Mucosa of descending colon (tissue), 3 donors: ENCODE data around the gene ANKRD11. TPM values are rescaled to one million over a fixed set of nuclear protein-coding genes. Genes with fewer than 3 reads are reported as not detected.

Source experiments
- ATAC-seq: fragments of 200-7000 bp; cut with Tn5 transposase; one replicate; pipeline ENCODE4 v1.9.1; 2020; ENCODE audit warnings: mild to moderate bottlenecking, moderate library complexity
- DNase-seq, 3 donors: peaks; one replicate each; pipeline ENCODE4 v3.0.0-alpha.2; 2020
- H3K36me3 ChIP-seq: fragments of 200-600 bp; one replicate; pipeline ENCODE4 v1.8.0; 2021; ENCODE audit warnings: low read depth, mild to moderate bottlenecking
- H3K4me1 ChIP-seq: fragments of 200-600 bp; one replicate; pipeline ENCODE4 v1.8.0; 2021; ENCODE audit warnings: low read depth, mild to moderate bottlenecking
- H3K4me3 ChIP-seq: fragments of 200-600 bp; one replicate; pipeline ENCODE4 v1.8.0; 2021; ENCODE audit warnings: mild to moderate bottlenecking
- H3K9me3 ChIP-seq: fragments of 200-600 bp; one replicate; pipeline ENCODE4 v1.8.0; 2021; ENCODE audit warnings: mild to moderate bottlenecking
- CTCF ChIP-seq: fragments of 200-600 bp; IDR thresholded peaks from one replicate; pipeline ENCODE4 v1.8.0; 2022; ENCODE audit warnings: antibody characterized with exemption, mild to moderate bottlenecking
- intact Hi-C, 2 donors: fragments of 100-400 bp; cut with DNase I in 1 of 2; cut with micrococcal nuclease in 1 of 2; formaldehyde crosslinking; loops; one replicate each; pipeline versions ENCODE4 v1.11.0 to v1.11.1; 2022; cut with DNase I, micrococcal nuclease
- long read RNA-seq, 2 donors: library from polyadenylated mRNA; unstranded; transcript quantifications; one replicate each; pipeline ENCODE4 v2.0.0, GENCODE V29; 2019 to 2021
- total RNA-seq, 3 donors: library from RNA; stranded (reverse); fragmentation: NEBNext Ultra II Directional in 2 of 3; extraction: Animal tissue kit (Norgen Biotek cat#: 25700) in 2 of 3; gene quantifications; one replicate each; pipeline versions ENCODE4 v1.2.1 to v1.2.4, GENCODE V29; 2021 to 2023
- donor health status: DM: no; HTN: no; CAD: no; lungs with moderate emphysema.
- donor health status: DM: no; HTN: no; CAD: no.
- donor health status: DM: no; HTN: yes; CAD: no.

ANKRD11 gene
- total RNA-seq, result 100 to 1,000 TPM; 125 to 127 (median 127) TPM
- long read RNA-seq, donor 1, partial matches to known transcripts, result 42 of 88 reads
- long read RNA-seq, donor 1, other reads (novel, unspliced or antisense), result 43 of 88 reads
- long read RNA-seq, donor 2, partial matches to known transcripts, result 3 of 14 reads
- long read RNA-seq, donor 2, other reads (novel, unspliced or antisense), result 10 of 14 reads

- TF ChIP-seq CTCF, result peak; percentile 16
- intact Hi-C loops, result no loop called here
- Histone ChIP-seq H3K9me3 (peaks cover 2% of the 10 kb centered on the region), H3K4me1 (peaks cover 23% of the 10 kb centered on the region), H3K36me3 (peaks cover 4% of the 10 kb centered on the region), H3K4me3 (peak within 1 kb of the TSS; percentile 84)
- DNase-seq (peak; percentile 97 to 100 (median 98)), ATAC-seq (peak; percentile 94)
These were observed at the start of gene ANKRD11 for GRCh38 chr16:89490439-89491237. Gene ANKRD11 (minus strand): TSS chr16:89490561. CDS start chr16:89317019, 173,542 bp downstream.

- H3K4me3 ChIP-seq, result no peak overlapping the region
- no peak for TF ChIP-seq CTCF
- H3K9me3 ChIP-seq, result no peaks in the 10 kb centered on the region
- ATAC-seq, result no peak
- intact Hi-C loops, result no loop called here
- no peak for DNase-seq
- peaks cover 7% of the 10 kb centered on the region for H3K4me1 ChIP-seq
- H3K36me3 ChIP-seq, result peaks cover 4% of the 10 kb centered on the region
These were observed 47.9 kb upstream of the ANKRD11 start for GRCh38 chr16:89538286-89538685.

DNA sequence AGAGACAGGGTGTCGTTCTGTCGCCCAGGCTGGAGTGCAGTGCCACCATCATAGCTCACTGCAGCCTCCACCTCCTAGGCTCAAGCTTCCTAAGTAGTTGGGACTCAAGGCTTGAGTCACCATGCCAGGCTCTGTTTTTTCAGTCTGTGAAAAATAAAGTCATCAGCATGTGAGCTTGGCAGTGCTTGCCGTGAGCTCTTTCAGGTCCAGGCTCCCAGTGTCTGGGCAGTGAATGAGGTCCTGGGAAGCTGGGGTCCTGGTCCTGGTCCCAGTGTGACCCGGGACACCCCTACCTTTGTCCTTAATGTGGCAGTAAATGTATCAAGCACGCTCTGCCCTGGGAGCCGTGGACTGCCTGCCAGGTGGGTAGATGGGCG, 47.2 kb upstream of the ANKRD11 start:
- no peaks in the 10 kb centered on the region for H3K9me3 ChIP-seq
- TF ChIP-seq CTCF, result no peak
- intact Hi-C loops, result no loop called here
- peaks cover 7% of the 10 kb centered on the region for H3K4me1 ChIP-seq
- ATAC-seq (no peak), DNase-seq (no peak)
- H3K36me3 ChIP-seq, result peaks cover 4% of the 10 kb centered on the region
- no peak overlapping the region for H3K4me3 ChIP-seq

DNA sequence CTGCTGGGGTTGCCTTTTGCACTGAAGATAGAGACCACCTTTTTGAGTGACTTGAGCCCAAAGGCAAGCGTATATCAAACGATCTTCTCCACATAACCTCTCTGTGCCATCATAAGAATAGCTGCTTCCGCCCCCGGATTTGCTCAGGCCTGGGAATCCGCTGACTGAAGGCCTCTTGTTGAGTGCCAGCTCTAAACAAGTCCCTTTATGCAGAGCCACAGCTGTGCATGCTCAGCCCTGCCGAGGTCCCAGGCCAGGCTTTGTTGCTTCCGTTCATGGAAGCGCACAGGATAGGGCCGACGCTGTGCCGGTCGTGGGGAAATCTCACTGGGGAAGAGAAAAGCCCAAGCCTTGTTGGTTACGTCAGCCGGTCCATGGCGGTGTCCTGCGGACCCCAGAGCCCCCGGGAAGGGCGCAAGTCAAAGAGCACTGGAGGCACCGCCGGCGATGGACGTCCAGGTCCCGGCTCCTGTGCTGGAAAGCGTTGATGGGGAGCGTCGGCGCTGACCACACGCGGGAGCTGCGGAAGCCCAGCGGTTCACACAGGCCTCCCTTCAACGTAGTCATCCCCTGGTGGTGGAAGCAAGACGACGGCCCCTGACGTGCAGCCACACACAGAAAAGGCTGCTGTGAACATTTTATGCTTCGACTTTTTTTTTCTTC, 46.7 kb upstream of the ANKRD11 start:
- Histone ChIP-seq H3K4me3 (no peak overlapping the region), H3K36me3 (peaks cover 4% of the 10 kb centered on the region), H3K4me1 (peaks cover 7% of the 10 kb centered on the region), H3K9me3 (no peaks in the 10 kb centered on the region)
- ATAC-seq, result no peak
- no peak for TF ChIP-seq CTCF
- DNase-seq, result no peak
- intact Hi-C loops, result no loop called here

- Histone ChIP-seq H3K9me3 (no peaks in the 10 kb centered on the region), H3K36me3 (peaks cover 4% of the 10 kb centered on the region), H3K4me1 (peaks cover 7% of the 10 kb centered on the region), H3K4me3 (no peak overlapping the region)
- ATAC-seq (peak; percentile 90), DNase-seq (peak; percentile 70 to 87 (median 85))
- TF ChIP-seq CTCF, result no peak
- intact Hi-C loops, result no loop called here
These were observed 46.0 kb upstream of the ANKRD11 start for GRCh38 chr16:89536371-89536770.
